OCI-LY3 (cell line): Measurements from ENCODE around the gene CEP162.

ENCODE experiments used
- CTCF ChIP-seq: fragments of 200-600, 300-600 bp; sonication (generic); IDR thresholded peaks from 2 replicates; pipeline ENCODE4 v1.5.1; 2014; ENCODE audit warnings: antibody characterized with exemption, low read length, low read depth
- EZH2phosphoT487 ChIP-seq: fragments of 200-600 bp; shearing (Covaris generic); IDR thresholded peaks from 2 replicates; pipeline ENCODE4 v1.6.1; 2018; ENCODE audit warnings: antibody characterized with exemption, mixed run types, low read depth

GRCh38 chr6:84123186-84123585, 104.3 kb downstream of the CEP162 start:
- TF ChIP-seq CTCF (no peak), EZH2phosphoT487 (no peak)
